ENCODE measurements around the gene ACADS.

The ACADS gene

GRCh38 chr12:120740871-120741270 lies 15.2 kb downstream of the ACADS start:
- Histone ChIP-seq H3K36me3 (ENCODE audit: low read depth) (no peaks in the 10 kb centered on the region), H3K27ac (ENCODE audit: poor library complexity, severe bottlenecking) (no peak overlapping the region), H3K27me3 (ENCODE audit: insufficient read depth, poor library complexity, severe bottlenecking) (no peaks in the 10 kb centered on the region), H3K4me1 (ENCODE audit: insufficient read depth, poor library complexity, severe bottlenecking) (no peaks in the 10 kb centered on the region), H3K4me3 (ENCODE audit: severe bottlenecking) (no peak overlapping the region), H3K9me3 (ENCODE audit: severe bottlenecking) (no peaks in the 10 kb centered on the region)
- ATAC-seq (ENCODE audit: low read depth) (no peak), DNase-seq (ENCODE audit: low spot score) (no peak)
- no peak for TF ChIP-seq CTCF (IDR thresholded peaks at IDR 0.05; ENCODE audit: poor library complexity, severe bottlenecking)

DNA sequence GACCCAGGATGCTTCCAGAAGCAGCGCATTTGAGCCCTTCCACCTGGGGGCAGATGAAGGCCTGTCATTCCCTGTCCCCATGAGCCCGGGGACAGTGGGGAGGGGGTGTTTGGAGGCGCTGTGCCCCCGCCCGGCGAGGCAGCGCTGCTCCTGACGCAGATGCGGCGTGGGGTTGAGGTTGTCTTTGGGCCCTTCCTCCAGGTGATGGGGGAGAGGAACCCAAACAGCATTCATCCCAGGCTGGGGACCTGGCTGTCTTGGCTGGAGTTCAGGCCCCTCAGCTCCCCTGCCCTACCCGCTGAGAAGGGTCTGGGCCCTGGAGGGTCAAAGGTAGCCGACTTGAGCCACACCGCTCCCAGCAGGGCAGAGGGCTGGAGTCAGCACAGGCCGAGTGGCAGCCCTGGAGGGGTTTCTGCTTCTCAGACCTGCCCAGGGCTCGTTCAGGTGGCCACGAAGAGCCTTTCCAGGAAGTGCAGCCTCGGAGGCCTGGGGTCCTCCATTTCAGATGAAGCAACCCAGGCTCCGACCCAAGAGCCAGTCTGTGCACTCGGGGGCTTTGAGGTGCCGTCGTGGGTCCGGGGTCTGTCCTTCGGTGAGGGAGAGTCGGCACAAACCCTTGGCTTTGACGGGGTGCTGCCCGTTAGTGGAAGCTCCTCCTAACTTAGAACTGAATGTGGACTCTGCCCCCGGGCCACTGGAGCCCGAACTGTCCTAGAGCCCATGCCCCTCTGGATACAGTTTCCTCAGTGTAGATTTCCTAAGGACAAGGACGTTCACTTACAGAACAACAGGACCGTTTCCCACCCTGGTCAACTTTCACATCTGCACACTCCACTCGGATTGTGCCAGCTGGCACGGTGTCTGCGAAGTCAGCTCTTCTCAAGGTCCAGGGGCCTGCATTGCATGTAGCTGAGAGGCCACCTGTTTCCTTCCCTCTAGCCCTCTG lies 16.1 kb downstream of the ACADS start:
- H3K27me3 ChIP-seq (ENCODE audit: insufficient read depth, poor library complexity, severe bottlenecking) = no peaks in the 10 kb centered on the region
- H3K9me3 ChIP-seq (ENCODE audit: severe bottlenecking) = no peaks in the 10 kb centered on the region
- no peaks in the 10 kb centered on the region for H3K36me3 ChIP-seq (ENCODE audit: low read depth)
- TF ChIP-seq CTCF (IDR thresholded peaks at IDR 0.05; ENCODE audit: poor library complexity, severe bottlenecking) = no peak
- H3K4me3 ChIP-seq (ENCODE audit: severe bottlenecking) = no peak overlapping the region
- H3K4me1 ChIP-seq (ENCODE audit: insufficient read depth, poor library complexity, severe bottlenecking) = no peaks in the 10 kb centered on the region
- ATAC-seq (ENCODE audit: low read depth) (no peak), DNase-seq (ENCODE audit: low spot score) (no peak)
- no peak overlapping the region for H3K27ac ChIP-seq (ENCODE audit: poor library complexity, severe bottlenecking)

- Histone ChIP-seq H3K4me3 (ENCODE audit: severe bottlenecking) (no peak overlapping the region), H3K4me1 (ENCODE audit: insufficient read depth, poor library complexity, severe bottlenecking) (no peaks in the 10 kb centered on the region), H3K36me3 (ENCODE audit: low read depth) (no peaks in the 10 kb centered on the region), H3K27me3 (ENCODE audit: insufficient read depth, poor library complexity, severe bottlenecking) (no peaks in the 10 kb centered on the region), H3K9me3 (ENCODE audit: severe bottlenecking) (no peaks in the 10 kb centered on the region), H3K27ac (ENCODE audit: poor library complexity, severe bottlenecking) (no peak overlapping the region)
- no peak for TF ChIP-seq CTCF (IDR thresholded peaks at IDR 0.05; ENCODE audit: poor library complexity, severe bottlenecking)
- DNase-seq (ENCODE audit: low spot score) (no peak), ATAC-seq (ENCODE audit: low read depth) (no peak)
Observed at GRCh38 chr12:120744922-120745493, 19.4 kb downstream of the ACADS start.

- H3K4me3 ChIP-seq (ENCODE audit: severe bottlenecking) = no peak overlapping the region
- no peaks in the 10 kb centered on the region for H3K27me3 ChIP-seq (ENCODE audit: insufficient read depth, poor library complexity, severe bottlenecking)
- no peak overlapping the region for H3K27ac ChIP-seq (ENCODE audit: poor library complexity, severe bottlenecking)
- H3K36me3 ChIP-seq (ENCODE audit: low read depth) = no peaks in the 10 kb centered on the region
- ATAC-seq (ENCODE audit: low read depth) = no peak
- TF ChIP-seq CTCF (IDR thresholded peaks at IDR 0.05; ENCODE audit: poor library complexity, severe bottlenecking) = no peak
- no peaks in the 10 kb centered on the region for H3K9me3 ChIP-seq (ENCODE audit: severe bottlenecking)
- no peaks in the 10 kb centered on the region for H3K4me1 ChIP-seq (ENCODE audit: insufficient read depth, poor library complexity, severe bottlenecking)
- no peak for DNase-seq (ENCODE audit: low spot score)
Observed at GRCh38 chr12:120748242-120748641, 22.6 kb downstream of the ACADS start.

- no peak overlapping the region for H3K27ac ChIP-seq (ENCODE audit: poor library complexity, severe bottlenecking)
- no peaks in the 10 kb centered on the region for H3K4me1 ChIP-seq (ENCODE audit: insufficient read depth, poor library complexity, severe bottlenecking)
- no peaks in the 10 kb centered on the region for H3K36me3 ChIP-seq (ENCODE audit: low read depth)
- H3K27me3 ChIP-seq (ENCODE audit: insufficient read depth, poor library complexity, severe bottlenecking) = no peaks in the 10 kb centered on the region
- no peak overlapping the region for H3K4me3 ChIP-seq (ENCODE audit: severe bottlenecking)
- DNase-seq (ENCODE audit: low spot score) (no peak), ATAC-seq (ENCODE audit: low read depth) (no peak)
- no peak for TF ChIP-seq CTCF (IDR thresholded peaks at IDR 0.05; ENCODE audit: poor library complexity, severe bottlenecking)
- no peaks in the 10 kb centered on the region for H3K9me3 ChIP-seq (ENCODE audit: severe bottlenecking)
Observed at GRCh38 chr12:120749256-120749655, 23.6 kb downstream of the ACADS start.

Data from RWPE2 (cell line).